Osteoblast (primary cell): Measurements from ENCODE around the gene C9. TPM values are rescaled to one million over a fixed set of nuclear protein-coding genes. Genes with fewer than 3 reads are reported as not detected.

Experiments
- DNase-seq: peaks from one replicate; pipeline ENCODE4 v3.0.0; 2011; ENCODE audit warnings: low spot score, mixed read lengths; ENCODE audit not compliant: insufficient read length; ENCODE audit errors: missing footprints
- H2AFZ ChIP-seq: 2 replicates; pipeline ENCODE4 v1.6.0; 2011; ENCODE audit warnings: mild to moderate bottlenecking, low read length
- H3K27ac ChIP-seq: 2 replicates; pipeline ENCODE4 v1.5.1; 2011; ENCODE audit warnings: mild to moderate bottlenecking, low read depth, low read length, moderate library complexity
- H3K27me3 ChIP-seq: 2 replicates; pipeline ENCODE4 v1.6.0; 2012; ENCODE audit warnings: mild to moderate bottlenecking, control low read depth, inconsistent platforms, low read length, moderate library complexity; ENCODE audit not compliant: insufficient read depth
- H3K36me3 ChIP-seq: 2 replicates; pipeline ENCODE4 v1.5.1; 2011; ENCODE audit warnings: mild to moderate bottlenecking, low read length, control low read depth, moderate library complexity; ENCODE audit not compliant: insufficient read depth
- H3K4me1 ChIP-seq: 2 replicates; pipeline ENCODE4 v1.5.1; 2011; ENCODE audit warnings: mild to moderate bottlenecking, low read length, control low read depth, moderate library complexity; ENCODE audit not compliant: insufficient read depth
- H3K4me2 ChIP-seq: 2 replicates; pipeline ENCODE4 v1.6.0; 2011; ENCODE audit warnings: mild to moderate bottlenecking, low read length; ENCODE audit not compliant: insufficient read depth
- H3K4me3 ChIP-seq: fragments of 200-600 bp; sonication (generic); 3 replicates; pipeline ENCODE4 v1.5.1; 2012; ENCODE audit warnings: mild to moderate bottlenecking, low read length, inconsistent platforms; ENCODE audit not compliant: insufficient read depth
- H3K79me2 ChIP-seq: 2 replicates; pipeline ENCODE4 v1.6.0; 2012; ENCODE audit warnings: mild to moderate bottlenecking, low read length, control low read depth, inconsistent platforms; ENCODE audit not compliant: insufficient read depth
- H3K9me3 ChIP-seq: 2 replicates; pipeline ENCODE4 v1.5.1; 2011; ENCODE audit warnings: low read depth, low read length, control low read depth
- H4K20me1 ChIP-seq: 2 replicates; pipeline ENCODE4 v1.6.0; 2012; ENCODE audit warnings: mild to moderate bottlenecking, low read length, control low read depth; ENCODE audit not compliant: insufficient read depth
- total RNA-seq: library from RNA; depleted of rRNA; stranded (reverse); fragments of >200 nt; gene quantifications from 2 replicates; pipeline ENCODE4 v1.2.3, GENCODE V29; 2012
- TF ChIP-seq, protein P1 (sequence below): IDR thresholded peaks from 2 replicates; pipeline ENCODE4 v1.5.1; 2011; ENCODE audit warnings: mild to moderate bottlenecking, low read depth, low read length, moderate library complexity; ENCODE audit errors: extremely low read depth

C9 gene
- total RNA-seq, 1 donor: 0.36 TPM

DNA sequence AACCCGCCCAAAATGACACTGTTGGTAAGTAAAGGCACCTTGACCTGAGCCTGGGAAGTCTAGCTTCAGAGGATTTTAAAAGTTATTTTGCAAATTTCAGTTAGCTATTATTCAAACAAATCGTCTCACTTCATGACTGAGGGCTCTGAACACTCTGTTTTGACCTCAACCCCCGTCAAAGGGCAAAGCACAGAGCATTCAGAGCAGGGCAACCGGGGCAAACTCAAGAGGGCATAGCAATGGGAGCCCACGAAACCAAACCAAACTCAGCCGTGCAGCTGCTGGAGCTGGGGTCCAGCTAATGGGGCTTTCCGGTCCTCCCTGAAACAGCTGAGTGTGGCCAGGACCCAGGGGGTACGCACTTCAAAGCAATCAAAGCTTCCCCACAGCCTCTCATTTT, 1.6 kb downstream of the C9 start:
- Histone ChIP-seq H4K20me1 (no peaks in the 10 kb centered on the region), H3K79me2 (no peaks in the 10 kb centered on the region), H3K27ac (no peak overlapping the region), H3K36me3 (no peaks in the 10 kb centered on the region), H3K9me3 (no peaks in the 10 kb centered on the region), H3K4me3 (no peak overlapping the region), H2AFZ (no peak overlapping the region), H3K27me3 (no peaks in the 10 kb centered on the region), H3K4me1 (peaks cover 3% of the 10 kb centered on the region), H3K4me2 (no peak overlapping the region)
- DNase-seq: no peak
- TF ChIP-seq, protein P1, sequence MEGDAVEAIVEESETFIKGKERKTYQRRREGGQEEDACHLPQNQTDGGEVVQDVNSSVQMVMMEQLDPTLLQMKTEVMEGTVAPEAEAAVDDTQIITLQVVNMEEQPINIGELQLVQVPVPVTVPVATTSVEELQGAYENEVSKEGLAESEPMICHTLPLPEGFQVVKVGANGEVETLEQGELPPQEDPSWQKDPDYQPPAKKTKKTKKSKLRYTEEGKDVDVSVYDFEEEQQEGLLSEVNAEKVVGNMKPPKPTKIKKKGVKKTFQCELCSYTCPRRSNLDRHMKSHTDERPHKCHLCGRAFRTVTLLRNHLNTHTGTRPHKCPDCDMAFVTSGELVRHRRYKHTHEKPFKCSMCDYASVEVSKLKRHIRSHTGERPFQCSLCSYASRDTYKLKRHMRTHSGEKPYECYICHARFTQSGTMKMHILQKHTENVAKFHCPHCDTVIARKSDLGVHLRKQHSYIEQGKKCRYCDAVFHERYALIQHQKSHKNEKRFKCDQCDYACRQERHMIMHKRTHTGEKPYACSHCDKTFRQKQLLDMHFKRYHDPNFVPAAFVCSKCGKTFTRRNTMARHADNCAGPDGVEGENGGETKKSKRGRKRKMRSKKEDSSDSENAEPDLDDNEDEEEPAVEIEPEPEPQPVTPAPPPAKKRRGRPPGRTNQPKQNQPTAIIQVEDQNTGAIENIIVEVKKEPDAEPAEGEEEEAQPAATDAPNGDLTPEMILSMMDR: no peak

DNA sequence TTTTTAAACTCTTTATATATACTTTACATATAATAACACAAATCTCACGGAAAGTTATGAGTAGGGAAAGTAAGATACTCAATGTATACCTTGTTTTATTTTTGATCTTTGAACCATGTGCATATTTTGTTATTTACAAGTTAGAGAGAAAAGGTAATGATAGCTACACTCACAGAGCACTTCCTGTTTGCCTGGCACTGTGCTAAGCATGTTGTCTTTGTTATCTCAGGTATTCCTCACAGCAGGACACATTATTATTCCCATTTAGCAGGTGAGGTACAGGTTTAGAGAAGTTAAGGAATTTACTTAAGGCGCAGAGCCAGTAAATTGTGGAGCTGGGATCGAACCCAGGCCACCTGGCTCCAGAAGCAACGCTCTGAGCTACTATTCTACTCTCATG, 3.0 kb downstream of the C9 start:
- H3K4me1 ChIP-seq: peaks cover 3% of the 10 kb centered on the region
- no peaks in the 10 kb centered on the region for H3K27me3 ChIP-seq
- no peak overlapping the region for H2AFZ ChIP-seq
- H3K4me3 ChIP-seq: no peak overlapping the region
- TF ChIP-seq, protein P1: no peak
- H3K79me2 ChIP-seq: no peaks in the 10 kb centered on the region
- no peak for DNase-seq
- no peak overlapping the region for H3K4me2 ChIP-seq
- no peaks in the 10 kb centered on the region for H4K20me1 ChIP-seq
- H3K9me3 ChIP-seq: no peaks in the 10 kb centered on the region
- no peaks in the 10 kb centered on the region for H3K36me3 ChIP-seq
- H3K27ac ChIP-seq: no peak overlapping the region

DNA sequence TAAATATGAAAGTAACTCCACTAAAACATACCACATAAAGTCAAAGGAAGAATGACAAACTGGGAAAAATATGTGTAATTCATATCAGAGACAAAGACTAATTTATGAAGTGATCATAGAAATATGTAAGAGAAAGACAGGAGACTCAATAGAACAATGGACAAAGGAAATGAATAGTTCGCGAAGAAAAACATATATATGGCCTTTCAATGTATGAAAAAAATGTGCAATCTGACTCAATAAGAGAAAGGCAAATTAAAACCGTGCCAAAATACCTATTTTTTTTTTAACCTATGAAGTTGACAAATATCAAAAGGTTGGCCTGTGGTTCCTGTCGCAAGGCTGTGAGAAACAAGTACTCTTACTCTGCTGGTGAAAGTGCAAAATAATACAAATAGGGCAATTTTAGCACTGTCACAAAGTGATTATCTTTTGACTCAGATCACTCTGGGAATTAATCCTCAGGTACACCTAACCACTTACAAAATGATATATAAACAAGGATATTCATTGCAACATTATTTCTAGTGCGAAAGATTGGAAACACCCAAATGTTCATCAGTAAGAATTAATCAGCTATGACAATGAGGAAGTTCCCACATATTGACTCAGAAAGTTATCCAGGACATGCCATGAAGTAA, 3.7 kb downstream of the C9 start:
- H3K4me3 ChIP-seq: no peak overlapping the region
- no peaks in the 10 kb centered on the region for H3K36me3 ChIP-seq
- H3K27me3 ChIP-seq: no peaks in the 10 kb centered on the region
- no peaks in the 10 kb centered on the region for H4K20me1 ChIP-seq
- no peaks in the 10 kb centered on the region for H3K79me2 ChIP-seq
- no peak overlapping the region for H2AFZ ChIP-seq
- no peak for DNase-seq
- TF ChIP-seq, protein P1: no peak
- no peaks in the 10 kb centered on the region for H3K9me3 ChIP-seq
- no peak overlapping the region for H3K4me2 ChIP-seq
- H3K4me1 ChIP-seq: peaks cover 3% of the 10 kb centered on the region
- no peak overlapping the region for H3K27ac ChIP-seq

DNA sequence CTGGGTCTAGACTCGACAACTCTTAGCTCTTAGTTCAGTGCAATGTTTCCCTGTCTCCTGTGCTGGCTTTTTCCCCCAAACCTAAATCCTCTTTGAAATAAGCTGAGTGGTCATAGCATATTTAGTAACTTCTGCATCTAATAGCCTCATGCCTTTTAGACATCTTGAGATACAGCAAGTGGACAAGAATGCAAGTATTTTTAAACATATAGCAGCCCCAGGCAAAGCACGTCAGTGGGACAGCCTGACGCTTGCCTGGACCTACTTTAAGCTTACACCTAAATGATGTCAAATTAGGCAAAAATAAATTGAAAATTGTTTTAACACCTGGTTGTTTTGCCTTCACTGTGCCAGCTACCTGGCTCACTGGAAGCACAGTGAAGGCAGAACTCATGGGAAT, 8.0 kb downstream of the C9 start:
- Histone ChIP-seq H3K4me2 (no peak overlapping the region), H4K20me1 (no peaks in the 10 kb centered on the region), H3K4me3 (no peak overlapping the region), H3K27me3 (no peaks in the 10 kb centered on the region), H3K9me3 (no peaks in the 10 kb centered on the region), H3K27ac (no peak overlapping the region), H3K36me3 (no peaks in the 10 kb centered on the region), H3K79me2 (no peaks in the 10 kb centered on the region), H2AFZ (no peak overlapping the region), H3K4me1 (peaks cover 1% of the 10 kb centered on the region)
- no peak for DNase-seq
- TF ChIP-seq, protein P1: no peak
